K562 (cell line): ENCODE results near the gene FN3K. TPM values are rescaled to one million over a fixed set of nuclear protein-coding genes. Genes with fewer than 3 reads are reported as not detected.

Experiments
- ATAC-seq: fragments of 200-7000 bp; cut with Tn5 transposase; 3 replicates; pipeline ENCODE4 v1.9.1; 2020; ENCODE audit warnings: moderate library complexity
- BruUV-seq: library from RNA; stranded (reverse); fragments of 400-500 nt; replicated peaks from 2 replicates; lab custom pipeline; 2021; lab: Mats Ljungman, UMichigan
- CTCF ChIA-PET: fragments of 300-600 bp; formaldehyde crosslinking; extraction: SDS; loops from one replicate; lab custom pipeline; 2021; ENCODE audit warnings: low intra/inter-chr PET ratio; lab: Yijun Ruan, JAX
- POLR2A ChIA-PET: fragments of 300-600, 350-650 bp; sonication (Branson Sonifier 250); formaldehyde crosslinking; extraction: SDS; loops from one replicate; lab custom pipeline; 2021; ENCODE audit warnings: antibody characterized with exemption, inconsistent platforms; lab: Yijun Ruan, JAX
- DNase-seq, 4 experiments: peaks; one replicate each; pipeline versions ENCODE4 v3.0.0 to v3.0.0-alpha.2; 2011 to 2018; ENCODE audit warnings: low spot score in 3 of 4, mixed read lengths in 3 of 4; ENCODE audit errors: extremely low read depth in 1 of 4
- FAIRE-seq: peaks from 2 replicates; lab custom pipeline; 2011; peaks lifted over from hg19 to GRCh38; lab: Jason Lieb, UNC
- H2AFZ ChIP-seq: 2 replicates; pipeline ENCODE4 v1.6.0; 2011; ENCODE audit warnings: low read depth, low read length, control low read depth, inconsistent platforms
- H3K27ac ChIP-seq: fragments of 200-600 bp; 3 replicates; pipeline ENCODE4 v1.8.0; 2011; ENCODE audit warnings: low read depth, mild to moderate bottlenecking, control low read depth, inconsistent platforms, low read length, moderate library complexity, mixed read lengths; ENCODE audit errors: extremely low read depth
- H3K27me3 ChIP-seq, 2 experiments: fragments of 300-600 bp in 1 of 2; 2 replicates in 1 of 2; 3 replicates in 1 of 2; pipeline versions ENCODE4 v1.6.0 to v1.8.0; 2011; ENCODE audit warnings: inconsistent platforms in 2 of 2, low read length in 2 of 2, mild to moderate bottlenecking in 1 of 2, mixed read lengths in 1 of 2, moderate library complexity in 1 of 2; ENCODE audit not compliant: control insufficient read depth in 2 of 2, insufficient read depth in 2 of 2
- H3K36me3 ChIP-seq: fragments of 300-600 bp; 3 replicates; pipeline ENCODE4 v1.8.0; 2011; ENCODE audit warnings: mild to moderate bottlenecking, low read length, inconsistent platforms; ENCODE audit not compliant: control insufficient read depth, insufficient read depth
- H3K4me1 ChIP-seq, 2 experiments: fragments of 200-600 bp in 1 of 2; replicated peaks in 1 of 2; 2 replicates in 1 of 2; 3 replicates in 1 of 2; pipeline versions ENCODE4 v1.5.1 to v1.8.0; 2011; ENCODE audit warnings: inconsistent platforms in 2 of 2, low read length in 2 of 2, mild to moderate bottlenecking in 1 of 2, mixed read lengths in 1 of 2, moderate library complexity in 1 of 2; ENCODE audit not compliant: control insufficient read depth in 2 of 2, insufficient read depth in 2 of 2
- H3K4me2 ChIP-seq: 2 replicates; pipeline ENCODE4 v1.6.1; 2011; ENCODE audit warnings: low read length, control low read depth, inconsistent platforms, mixed read lengths; ENCODE audit not compliant: insufficient read depth
- H3K4me3 ChIP-seq: fragments of 200-600 bp; sonication (generic), shearing (Covaris generic); 2 replicates; pipeline ENCODE4 v1.5.1; 2016; ENCODE audit warnings: control low read depth, inconsistent platforms
- H3K79me2 ChIP-seq: fragments of 200-600 bp; 3 replicates; pipeline ENCODE4 v1.8.0; 2011; ENCODE audit warnings: low read length, inconsistent platforms; ENCODE audit not compliant: control insufficient read depth, insufficient read depth
- H3K9ac ChIP-seq, 2 experiments: 2 replicates each; pipeline versions ENCODE4 v1.6.0 to v1.6.1; 2011; ENCODE audit warnings: low read depth in 2 of 2, low read length in 2 of 2, control low read depth in 1 of 2, inconsistent platforms in 1 of 2, mild to moderate bottlenecking in 1 of 2, mixed read lengths in 1 of 2; ENCODE audit not compliant: insufficient read depth in 1 of 2
- H3K9me1 ChIP-seq: one replicate; pipeline ENCODE4 v1.6.0; 2011; ENCODE audit warnings: inconsistent platforms, mild to moderate bottlenecking, low read length, moderate library complexity; ENCODE audit not compliant: control insufficient read depth, insufficient read depth
- H3K9me3 ChIP-seq: replicated peaks from 2 replicates; pipeline ENCODE4 v1.5.1; 2011; ENCODE audit warnings: low read depth, low read length, inconsistent platforms; ENCODE audit not compliant: control insufficient read depth, insufficient read depth
- H4K20me1 ChIP-seq: replicated peaks from 2 replicates; pipeline ENCODE4 v1.6.1; 2011; ENCODE audit warnings: low read length, inconsistent platforms, mixed read lengths; ENCODE audit not compliant: control insufficient read depth, insufficient read depth
- BRF1 ChIP-seq: IDR thresholded peaks from 3 replicates; pipeline ENCODE4 v1.6.1; 2011; ENCODE audit warnings: borderline replicate concordance, mild to moderate bottlenecking; ENCODE audit not compliant: insufficient read length; ENCODE audit errors: extremely low read depth
- HBP1 ChIP-seq: fragments of 450-650 bp; formaldehyde crosslinking; IDR thresholded peaks from 2 replicates; pipeline ENCODE4 v1.4.0; 2022; ENCODE audit warnings: missing genetic modification characterization
- HDAC8 ChIP-seq: fragments of 450-650 bp; IDR thresholded peaks from 2 replicates; pipeline ENCODE4 v1.6.1; 2016; ENCODE audit warnings: mild to moderate bottlenecking, missing genetic modification characterization, moderate library complexity, missing compliant biosample characterization
- KDM4B ChIP-seq, 2 experiments: fragments of 450-650 bp in 1 of 2; sonication (generic) in 1 of 2; IDR thresholded peaks; 2 replicates each; pipeline ENCODE4 v1.6.1; 2016 to 2017; ENCODE audit warnings: borderline replicate concordance in 2 of 2, antibody characterized with exemption in 1 of 2, low read depth in 1 of 2, mild to moderate bottlenecking in 1 of 2
- MTA3 ChIP-seq: fragments of 450-650 bp; formaldehyde crosslinking; IDR thresholded peaks from 2 replicates; pipeline ENCODE4 v1.6.1; 2017; ENCODE audit warnings: mild to moderate bottlenecking, borderline replicate concordance
- SIX5 ChIP-seq, 2 experiments: IDR thresholded peaks; 2 replicates each; pipeline ENCODE4 v1.6.1; 2011; ENCODE audit warnings: low read length in 2 of 2, borderline replicate concordance in 1 of 2, low read depth in 1 of 2, mild to moderate bottlenecking in 1 of 2, moderate library complexity in 1 of 2; ENCODE audit not compliant: insufficient read depth in 1 of 2
- TAF7 ChIP-seq: fragments of 450-650 bp; IDR thresholded peaks from 2 replicates; pipeline ENCODE4 v1.6.1; 2016; ENCODE audit warnings: missing genetic modification characterization, missing compliant biosample characterization
- USF2 ChIP-seq: sonication (generic); formaldehyde crosslinking; IDR thresholded peaks from 2 replicates; pipeline ENCODE4 v1.5.0; 2020; ENCODE audit warnings: missing genetic modification reagents
- ZFX ChIP-seq: sonication (generic); formaldehyde crosslinking; IDR thresholded peaks from 2 replicates; pipeline ENCODE4 v1.8.0; 2022; ENCODE audit warnings: mild to moderate bottlenecking, missing genetic modification reagents, moderate library complexity
- ZNF408 ChIP-seq: fragments of 250-450 bp; sonication (Bioruptor Pico); IDR thresholded peaks from 2 replicates; pipeline ENCODE4 v1.4.0; 2020; ENCODE audit warnings: low read depth, mild to moderate bottlenecking, moderate library complexity
- WGBS: fragments of 100-300 bp; shearing (Covaris generic); methylation state at CpG from one replicate; pipeline ENCODE4 v1.1.6; 2016; ENCODE audit warnings: low coverage, mixed read lengths; ENCODE audit not compliant: insufficient coverage; ENCODE audit errors: missing lambda C conversion rate; 5-methylcytosine and 5-hydroxymethylcytosine counted together
- in situ Hi-C: fragments of 300-500 bp; cut with MboI; formaldehyde crosslinking; loops from 4 replicates; pipeline ENCODE4 v1.15.0; 2018; ENCODE audit warnings: inconsistent platforms, mixed read lengths
- intact Hi-C: fragments of 100-400 bp; cut with micrococcal nuclease; formaldehyde crosslinking; loops from 2 replicates; pipeline ENCODE4 v1.14.2; 2022
- polyA plus RNA-seq, 8 experiments: library from polyadenylated mRNA; depleted of rRNA in 4 of 8; stranded (reverse) in 5 of 8; unstranded in 3 of 8; fragments of >200 nt; fragmentation: Nextera tagmentation in 2 of 8; fragmentation: Illumina TruSeq in 1 of 8; extraction: Ambion mirVana in 2 of 8; extraction: Trizol in 1 of 8; gene quantifications; 2 replicates each; pipeline versions ENCODE4 v1.2.1 to v1.2.3, GENCODE V29; 2011 to 2014; ENCODE audit warnings: inconsistent platforms in 1 of 8, missing spikeins in 1 of 8
- total RNA-seq, 7 experiments: library from RNA; depleted of rRNA in 6 of 7; stranded (reverse); fragments of >200 nt in 6 of 7; fragmentation: Illumina TruSeq in 2 of 7; extraction: Trizol in 2 of 7; gene quantifications; 2 replicates each; pipeline versions ENCODE4 v1.2.1 to v1.2.3, GENCODE V29; 2011 to 2021; ENCODE audit warnings: low replicate concordance in 1 of 7
- TF ChIP-seq, protein P1 (sequence below): sonication (generic); formaldehyde crosslinking; IDR thresholded peaks from 2 replicates; pipeline ENCODE4 v1.8.1; 2023; ENCODE audit warnings: mild to moderate bottlenecking, missing genetic modification reagents
- TF ChIP-seq, protein P2 (sequence below): fragments of 450-650 bp; conservative IDR thresholded peaks from 2 replicates; pipeline ENCODE4 v1.6.1; 2016; ENCODE audit warnings: missing genetic modification characterization, low read depth, mild to moderate bottlenecking, control low read depth, missing compliant biosample characterization
- TF ChIP-seq, protein P3 (sequence below), 2 experiments: fragments of 250-450 bp in 1 of 2; fragments of 450-650 bp in 1 of 2; sonication (Bioruptor Pico) in 1 of 2; IDR thresholded peaks; 2 replicates each; pipeline versions ENCODE4 v1.6.1 to v1.8.0; 2016 to 2021; ENCODE audit warnings: mild to moderate bottlenecking in 2 of 2, moderate library complexity in 2 of 2, missing compliant biosample characterization in 1 of 2, missing genetic modification characterization in 1 of 2
- TF ChIP-seq, protein P4 (sequence below): fragments of 250-450 bp; sonication (Bioruptor Pico); IDR thresholded peaks from 2 replicates; pipeline ENCODE4 v1.8.0; 2022; ENCODE audit warnings: moderate library complexity, mild to moderate bottlenecking, inconsistent platforms

The FN3K gene
- total and polyA plus RNA-seq, 9 of the 15 experiments (the other 6 are each of a cell fraction or from before 2014, with no cell fraction given): 0.08 to 22.7 (median 3.8) TPM

DNA sequence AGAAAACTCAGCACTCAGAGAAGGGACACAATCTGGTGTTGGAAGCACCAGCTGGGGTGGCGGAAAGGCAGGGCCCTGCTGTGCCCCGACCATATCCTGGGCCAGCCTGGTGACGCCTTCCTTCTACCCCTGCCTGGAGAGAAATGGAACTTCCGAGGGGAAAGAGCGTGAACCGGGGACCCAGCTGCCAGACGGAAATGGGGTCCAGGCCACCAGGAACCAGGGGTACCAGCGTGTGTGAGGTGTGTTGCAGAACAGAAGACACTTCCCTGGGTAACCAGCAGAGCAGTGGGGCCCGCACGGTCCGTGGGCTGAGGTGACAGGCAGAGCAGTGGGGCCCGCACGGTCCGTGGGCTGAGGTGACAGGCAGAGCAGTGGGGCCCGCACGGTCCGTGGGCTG, 43.7 kb upstream of the FN3K start:
- H3K4me2 ChIP-seq: no peak overlapping the region
- H3K27me3 ChIP-seq: peaks cover 4 to 22% of the 10 kb centered on the region in 2 experiments; a peak in 4 of 5 replicates
- H3K9me3 ChIP-seq: peaks cover 8% of the 10 kb centered on the region
- no peaks in the 10 kb centered on the region for H3K79me2 ChIP-seq
- no peak overlapping the region; a peak in 1 of 4 replicates for H3K9ac ChIP-seq
- H4K20me1 ChIP-seq: 0 out of 2 replicates have a peak, but pooled peaks cover 2% of the 10 kb centered on the region
- 51% methylated on average over 11 of the region's 17 CpGs for WGBS
- no peak for TF ChIP-seq USF2 (CRISPR knock-in tag)
- no peak for TF ChIP-seq SIX5 (IDR thresholded peaks at IDR 0.05; ENCODE audit: borderline replicate concordance in 1 of 2, insufficient read depth in 1 of 2, low read depth in 1 of 2, low read length in 2 of 2)
- TF ChIP-seq ZFX (CRISPR knock-in tag): no peak
- no peak for TF ChIP-seq BRF1
- TF ChIP-seq, protein P1, sequence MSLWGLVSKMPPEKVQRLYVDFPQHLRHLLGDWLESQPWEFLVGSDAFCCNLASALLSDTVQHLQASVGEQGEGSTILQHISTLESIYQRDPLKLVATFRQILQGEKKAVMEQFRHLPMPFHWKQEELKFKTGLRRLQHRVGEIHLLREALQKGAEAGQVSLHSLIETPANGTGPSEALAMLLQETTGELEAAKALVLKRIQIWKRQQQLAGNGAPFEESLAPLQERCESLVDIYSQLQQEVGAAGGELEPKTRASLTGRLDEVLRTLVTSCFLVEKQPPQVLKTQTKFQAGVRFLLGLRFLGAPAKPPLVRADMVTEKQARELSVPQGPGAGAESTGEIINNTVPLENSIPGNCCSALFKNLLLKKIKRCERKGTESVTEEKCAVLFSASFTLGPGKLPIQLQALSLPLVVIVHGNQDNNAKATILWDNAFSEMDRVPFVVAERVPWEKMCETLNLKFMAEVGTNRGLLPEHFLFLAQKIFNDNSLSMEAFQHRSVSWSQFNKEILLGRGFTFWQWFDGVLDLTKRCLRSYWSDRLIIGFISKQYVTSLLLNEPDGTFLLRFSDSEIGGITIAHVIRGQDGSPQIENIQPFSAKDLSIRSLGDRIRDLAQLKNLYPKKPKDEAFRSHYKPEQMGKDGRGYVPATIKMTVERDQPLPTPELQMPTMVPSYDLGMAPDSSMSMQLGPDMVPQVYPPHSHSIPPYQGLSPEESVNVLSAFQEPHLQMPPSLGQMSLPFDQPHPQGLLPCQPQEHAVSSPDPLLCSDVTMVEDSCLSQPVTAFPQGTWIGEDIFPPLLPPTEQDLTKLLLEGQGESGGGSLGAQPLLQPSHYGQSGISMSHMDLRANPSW (CRISPR knock-in tag): no peak
- TF ChIP-seq, protein P2, sequence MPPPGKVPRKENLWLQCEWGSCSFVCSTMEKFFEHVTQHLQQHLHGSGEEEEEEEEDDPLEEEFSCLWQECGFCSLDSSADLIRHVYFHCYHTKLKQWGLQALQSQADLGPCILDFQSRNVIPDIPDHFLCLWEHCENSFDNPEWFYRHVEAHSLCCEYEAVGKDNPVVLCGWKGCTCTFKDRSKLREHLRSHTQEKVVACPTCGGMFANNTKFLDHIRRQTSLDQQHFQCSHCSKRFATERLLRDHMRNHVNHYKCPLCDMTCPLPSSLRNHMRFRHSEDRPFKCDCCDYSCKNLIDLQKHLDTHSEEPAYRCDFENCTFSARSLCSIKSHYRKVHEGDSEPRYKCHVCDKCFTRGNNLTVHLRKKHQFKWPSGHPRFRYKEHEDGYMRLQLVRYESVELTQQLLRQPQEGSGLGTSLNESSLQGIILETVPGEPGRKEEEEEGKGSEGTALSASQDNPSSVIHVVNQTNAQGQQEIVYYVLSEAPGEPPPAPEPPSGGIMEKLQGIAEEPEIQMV (tag): no peak
- no peak for TF ChIP-seq HBP1 (CRISPR knock-in tag)
- no peak for TF ChIP-seq KDM4B (IDR thresholded peaks at IDR 0.05; ENCODE audit: borderline replicate concordance in 2 of 2, low read depth in 1 of 2)
- no peak for TF ChIP-seq HDAC8 (tag)
- TF ChIP-seq TAF7: no peak
- TF ChIP-seq, protein P3, sequence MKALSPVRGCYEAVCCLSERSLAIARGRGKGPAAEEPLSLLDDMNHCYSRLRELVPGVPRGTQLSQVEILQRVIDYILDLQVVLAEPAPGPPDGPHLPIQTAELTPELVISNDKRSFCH (CRISPR knock-in tag; IDR thresholded peaks at IDR 0.05): no peak
- TF ChIP-seq, protein P3 (tag; IDR thresholded peaks at IDR 0.05): no peak
- no peak for TF ChIP-seq ZNF408 (CRISPR knock-in tag)
- TF ChIP-seq, protein P4, sequence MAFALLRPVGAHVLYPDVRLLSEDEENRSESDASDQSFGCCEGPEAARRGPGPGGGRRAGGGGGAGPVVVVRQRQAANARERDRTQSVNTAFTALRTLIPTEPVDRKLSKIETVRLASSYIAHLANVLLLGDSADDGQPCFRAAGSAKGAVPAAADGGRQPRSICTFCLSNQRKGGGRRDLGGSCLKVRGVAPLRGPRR (CRISPR knock-in tag): no peak
- TF ChIP-seq MTA3: no peak
- no peak for DNase-seq
- POLR2A ChIA-PET: no interaction called here
- no peak overlapping the region for H3K27ac ChIP-seq
- H3K36me3 ChIP-seq: no peaks in the 10 kb centered on the region
- in situ Hi-C loops (no loop called here), intact Hi-C loops (no loop called here)
- CTCF ChIA-PET: no interaction called here
- H2AFZ ChIP-seq: no peak overlapping the region
- no peak for ATAC-seq
- no peak for FAIRE-seq
- no peaks in the 10 kb centered on the region for H3K9me1 ChIP-seq
- no TSS peak for BruUV-seq
- H3K4me3 ChIP-seq: no peak overlapping the region
- peaks cover 0 to 10% of the 10 kb centered on the region in 2 experiments; a peak in 2 of 5 replicates for H3K4me1 ChIP-seq
